Measurements from ENCODE around the gene CEP112. TPM values are rescaled to one million over a fixed set of nuclear protein-coding genes. Genes with fewer than 3 reads are reported as not detected.

The CEP112 gene
- total and polyA plus RNA-seq, 3 donors from 2014 or later, result 50.2 to 107 (median 78.8) TPM

DNA sequence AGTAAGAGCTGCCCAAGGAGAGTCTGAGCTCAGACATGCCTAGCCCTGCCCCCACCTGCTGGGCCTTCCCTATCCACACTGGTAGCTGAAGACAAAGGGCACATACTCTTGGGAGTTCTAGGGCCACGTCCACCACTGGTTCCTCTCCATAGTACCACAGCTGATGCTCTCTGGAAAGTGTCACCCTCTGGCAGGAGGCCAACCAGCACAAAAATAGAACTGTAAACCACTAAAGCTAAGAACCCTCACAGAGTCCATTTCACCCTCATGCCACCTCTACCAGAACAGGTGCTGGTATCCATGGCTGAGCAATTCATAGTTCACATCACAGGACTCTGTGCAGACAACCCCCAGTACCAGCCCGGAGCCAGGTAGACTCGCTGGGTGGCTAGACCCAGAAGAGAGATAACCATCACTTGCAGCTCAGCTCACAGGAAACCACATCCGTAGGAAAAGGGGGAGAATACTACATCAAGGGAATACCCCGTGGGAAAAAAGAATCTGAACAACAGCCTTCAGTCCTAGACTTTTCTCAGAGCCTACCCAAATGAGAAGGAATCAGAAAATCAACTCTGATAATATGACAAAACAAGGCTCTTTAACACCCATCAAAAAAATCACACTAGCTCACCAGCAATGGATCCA, 115.3 kb downstream of the CEP112 start:
- Histone ChIP-seq H3K9me3 (no peaks in the 10 kb centered on the region), H3K27me3 (no peaks in the 10 kb centered on the region), H3K4me1 (no peaks in the 10 kb centered on the region), H3K27ac (no peak overlapping the region), H3K36me3 (ENCODE audit: low read depth, missing control alignments) (no peaks in the 10 kb centered on the region), H3K4me3 (no peak overlapping the region)
- no peak for TF ChIP-seq POLR2A (IDR thresholded peaks at IDR 0.05)
- TF ChIP-seq CTCF (IDR thresholded peaks at IDR 0.05), result no peak
- intact Hi-C loops (cut with DNase I; ENCODE audit: low total_unique reads), result no loop called here
- DNase-seq, result no peak
- 76 to 86% methylated on average over 5 of the region's 5 CpGs for WGBS, 2 donors

- H3K9me3 ChIP-seq, result no peaks in the 10 kb centered on the region
- intact Hi-C loops (cut with DNase I; ENCODE audit: low total_unique reads), result no loop called here
- TF ChIP-seq CTCF (IDR thresholded peaks at IDR 0.05) (no peak), POLR2A (IDR thresholded peaks at IDR 0.05) (no peak)
- no peak overlapping the region for H3K4me3 ChIP-seq
- H3K27ac ChIP-seq, result no peak overlapping the region
- H3K27me3 ChIP-seq, result no peaks in the 10 kb centered on the region
- no peak for DNase-seq
- no peaks in the 10 kb centered on the region for H3K36me3 ChIP-seq (ENCODE audit: low read depth, missing control alignments)
- H3K4me1 ChIP-seq, result no peaks in the 10 kb centered on the region
These were observed 118.5 kb downstream of the CEP112 start for GRCh38 chr17:66073384-66073783.

- no peak overlapping the region for H3K4me3 ChIP-seq
- no peak for TF ChIP-seq POLR2A (IDR thresholded peaks at IDR 0.05)
- TF ChIP-seq CTCF (IDR thresholded peaks at IDR 0.05), result no peak
- no peaks in the 10 kb centered on the region for H3K36me3 ChIP-seq (ENCODE audit: low read depth, missing control alignments)
- no peak for DNase-seq
- WGBS, 2 donors, result 59 to 63% methylated on average over 1 of the region's 1 CpG
- H3K9me3 ChIP-seq, result no peaks in the 10 kb centered on the region
- no peaks in the 10 kb centered on the region for H3K27me3 ChIP-seq
- H3K4me1 ChIP-seq, result no peaks in the 10 kb centered on the region
- intact Hi-C loops (cut with DNase I; ENCODE audit: low total_unique reads), result no loop called here
- no peak overlapping the region for H3K27ac ChIP-seq
These were observed 128.2 kb downstream of the CEP112 start for GRCh38 chr17:66063686-66064085.

- no peaks in the 10 kb centered on the region for H3K36me3 ChIP-seq (ENCODE audit: low read depth, missing control alignments)
- intact Hi-C loops (cut with DNase I; ENCODE audit: low total_unique reads), result no loop called here
- no peaks in the 10 kb centered on the region for H3K9me3 ChIP-seq
- H3K4me1 ChIP-seq, result no peaks in the 10 kb centered on the region
- no peak overlapping the region for H3K4me3 ChIP-seq
- WGBS, 2 donors, result 93 to 94% methylated on average over 4 of the region's 4 CpGs
- no peak for DNase-seq
- H3K27me3 ChIP-seq, result no peaks in the 10 kb centered on the region
- no peak for TF ChIP-seq POLR2A (IDR thresholded peaks at IDR 0.05)
- TF ChIP-seq CTCF (IDR thresholded peaks at IDR 0.05), result no peak
- no peak overlapping the region for H3K27ac ChIP-seq
These were observed 135.8 kb downstream of the CEP112 start for GRCh38 chr17:66056148-66056547.

- intact Hi-C loops (cut with DNase I; ENCODE audit: low total_unique reads), result no loop called here
These were observed 137.7 kb downstream of the CEP112 start for GRCh38 chr17:66054242-66054641.

More at GRCh38 chr17:66054242-66054641, 137.7 kb downstream of the CEP112 start:
- no peak for TF ChIP-seq POLR2A (IDR thresholded peaks at IDR 0.05)
- no peak for TF ChIP-seq CTCF (IDR thresholded peaks at IDR 0.05)
- no peaks in the 10 kb centered on the region for H3K4me1 ChIP-seq
- no peak for DNase-seq
- WGBS, 2 donors, result 88 to 97% methylated on average over 1 of the region's 1 CpG
- H3K4me3 ChIP-seq, result no peak overlapping the region
- no peaks in the 10 kb centered on the region for H3K9me3 ChIP-seq
- H3K27ac ChIP-seq, result no peak overlapping the region
- H3K27me3 ChIP-seq, result no peaks in the 10 kb centered on the region
- no peaks in the 10 kb centered on the region for H3K36me3 ChIP-seq (ENCODE audit: low read depth, missing control alignments)

Measured in testis (tissue), 3 donors.